ENCODE data around the gene UBR1.
"Not testable (repeated sequence)": the region's sequence is repeated elsewhere in the genome, so short reads cannot be mapped to it uniquely, and the experiment has no call there.

Gene UBR1

GRCh38 chr15:43105778-43106485, at the start of gene UBR1:
Gene UBR1 (minus strand): TSS chr15:43106038. CDS start chr15:43106022, 16 bp downstream.
- DNase-seq (ENCODE audit: low spot score), result peak; percentile 91

GRCh38 chr15:43153269-43153668, 47.4 kb upstream of the UBR1 start:
- DNase-seq (ENCODE audit: low spot score), result no peak

GRCh38 chr15:43151688-43152087, 45.9 kb upstream of the UBR1 start:
- DNase-seq (ENCODE audit: low spot score), result no peak

- peak; percentile 90 for DNase-seq (ENCODE audit: low spot score)
Observed at GRCh38 chr15:43150191-43150929, 44.5 kb upstream of the UBR1 start.

GRCh38 chr15:43146184-43146583, 40.3 kb upstream of the UBR1 start:
- no peak for DNase-seq (ENCODE audit: low spot score)

- no peak for DNase-seq (ENCODE audit: low spot score)
Observed at GRCh38 chr15:43144512-43144911, 38.7 kb upstream of the UBR1 start.

- DNase-seq (ENCODE audit: low spot score), result no peak
Observed at GRCh38 chr15:43143203-43143941, 37.5 kb upstream of the UBR1 start.

GRCh38 chr15:43135351-43135750, 29.5 kb upstream of the UBR1 start:
- no peak for DNase-seq (ENCODE audit: low spot score)

GRCh38 chr15:43134157-43134635, 28.4 kb upstream of the UBR1 start:
- DNase-seq (ENCODE audit: low spot score), result no peak

- DNase-seq (ENCODE audit: low spot score), result peak; percentile 86
Observed at GRCh38 chr15:43133430-43134156, 27.8 kb upstream of the UBR1 start, which contains the start of gene TMEM62. Gene TMEM62 (plus strand): TSS chr15:43133586. CDS start chr15:43133803, 217 bp downstream.

- no peak for DNase-seq (ENCODE audit: low spot score)
Observed at GRCh38 chr15:43132830-43133429, 27.1 kb upstream of the UBR1 start.

GRCh38 chr15:43128980-43129335, 23.1 kb upstream of the UBR1 start:
- no peak for DNase-seq (ENCODE audit: low spot score)

GRCh38 chr15:43128174-43128979, 22.5 kb upstream of the UBR1 start:
- not testable (repeated sequence) for DNase-seq (ENCODE audit: low spot score)

GRCh38 chr15:43127752-43128151, 21.9 kb upstream of the UBR1 start:
- DNase-seq (ENCODE audit: low spot score), result no peak

GRCh38 chr15:43126356-43126755, 20.5 kb upstream of the UBR1 start:
- no peak for DNase-seq (ENCODE audit: low spot score)

- DNase-seq (ENCODE audit: low spot score), result no peak
Observed at GRCh38 chr15:43125100-43125661, 19.3 kb upstream of the UBR1 start.

GRCh38 chr15:43121863-43122262, 16.0 kb upstream of the UBR1 start:
- DNase-seq (ENCODE audit: low spot score), result no peak

GRCh38 chr15:43118829-43119228, 13.0 kb upstream of the UBR1 start:
- no peak for DNase-seq (ENCODE audit: low spot score)

GRCh38 chr15:43118286-43118685, 12.4 kb upstream of the UBR1 start:
- DNase-seq (ENCODE audit: low spot score), result no peak

- no peak for DNase-seq (ENCODE audit: low spot score)
Observed at GRCh38 chr15:43111354-43111753, 5.5 kb upstream of the UBR1 start.
